ENCODE results near the gene RARRES1. TPM values are rescaled to one million over a fixed set of nuclear protein-coding genes. Genes with fewer than 3 reads are reported as not detected.

Gene RARRES1
- total RNA-seq, 3 donors from 2014 or later: 42.7 to 72.0 (median 43.8) TPM

DNA sequence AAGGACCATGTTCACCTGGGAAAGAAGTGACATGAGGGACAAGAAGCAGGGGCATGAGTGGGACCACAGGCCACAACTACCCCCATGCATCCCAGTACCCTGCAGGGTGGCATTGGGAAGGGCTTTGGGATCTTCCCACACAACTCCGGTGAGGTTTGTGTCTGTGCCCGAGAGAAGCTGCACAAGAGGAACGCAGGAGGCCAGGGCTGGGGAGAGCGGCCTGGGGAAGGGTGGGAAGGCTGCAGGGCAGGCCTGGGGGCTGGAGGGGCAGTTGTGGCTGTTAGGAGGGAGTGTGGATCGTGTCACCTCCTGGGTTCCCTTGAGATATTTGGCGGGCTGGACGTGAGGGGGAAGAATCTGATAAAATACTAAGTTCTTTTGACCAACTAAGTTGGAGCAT lies 44.3 kb upstream of the RARRES1 start:
- Histone ChIP-seq H3K9me3 (no peaks in the 10 kb centered on the region), H3K36me3 (ENCODE audit: low read depth) (no peaks in the 10 kb centered on the region), H3K4me1 (ENCODE audit: low read depth) (no peaks in the 10 kb centered on the region), H3K4me3 (no peak overlapping the region)
- intact Hi-C loops (cut with DNase I, micrococcal nuclease): no loop called here
- TF ChIP-seq, protein P1, sequence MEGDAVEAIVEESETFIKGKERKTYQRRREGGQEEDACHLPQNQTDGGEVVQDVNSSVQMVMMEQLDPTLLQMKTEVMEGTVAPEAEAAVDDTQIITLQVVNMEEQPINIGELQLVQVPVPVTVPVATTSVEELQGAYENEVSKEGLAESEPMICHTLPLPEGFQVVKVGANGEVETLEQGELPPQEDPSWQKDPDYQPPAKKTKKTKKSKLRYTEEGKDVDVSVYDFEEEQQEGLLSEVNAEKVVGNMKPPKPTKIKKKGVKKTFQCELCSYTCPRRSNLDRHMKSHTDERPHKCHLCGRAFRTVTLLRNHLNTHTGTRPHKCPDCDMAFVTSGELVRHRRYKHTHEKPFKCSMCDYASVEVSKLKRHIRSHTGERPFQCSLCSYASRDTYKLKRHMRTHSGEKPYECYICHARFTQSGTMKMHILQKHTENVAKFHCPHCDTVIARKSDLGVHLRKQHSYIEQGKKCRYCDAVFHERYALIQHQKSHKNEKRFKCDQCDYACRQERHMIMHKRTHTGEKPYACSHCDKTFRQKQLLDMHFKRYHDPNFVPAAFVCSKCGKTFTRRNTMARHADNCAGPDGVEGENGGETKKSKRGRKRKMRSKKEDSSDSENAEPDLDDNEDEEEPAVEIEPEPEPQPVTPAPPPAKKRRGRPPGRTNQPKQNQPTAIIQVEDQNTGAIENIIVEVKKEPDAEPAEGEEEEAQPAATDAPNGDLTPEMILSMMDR (IDR thresholded peaks at IDR 0.05): no peak
- ATAC-seq (no peak), DNase-seq (no peak)

DNA sequence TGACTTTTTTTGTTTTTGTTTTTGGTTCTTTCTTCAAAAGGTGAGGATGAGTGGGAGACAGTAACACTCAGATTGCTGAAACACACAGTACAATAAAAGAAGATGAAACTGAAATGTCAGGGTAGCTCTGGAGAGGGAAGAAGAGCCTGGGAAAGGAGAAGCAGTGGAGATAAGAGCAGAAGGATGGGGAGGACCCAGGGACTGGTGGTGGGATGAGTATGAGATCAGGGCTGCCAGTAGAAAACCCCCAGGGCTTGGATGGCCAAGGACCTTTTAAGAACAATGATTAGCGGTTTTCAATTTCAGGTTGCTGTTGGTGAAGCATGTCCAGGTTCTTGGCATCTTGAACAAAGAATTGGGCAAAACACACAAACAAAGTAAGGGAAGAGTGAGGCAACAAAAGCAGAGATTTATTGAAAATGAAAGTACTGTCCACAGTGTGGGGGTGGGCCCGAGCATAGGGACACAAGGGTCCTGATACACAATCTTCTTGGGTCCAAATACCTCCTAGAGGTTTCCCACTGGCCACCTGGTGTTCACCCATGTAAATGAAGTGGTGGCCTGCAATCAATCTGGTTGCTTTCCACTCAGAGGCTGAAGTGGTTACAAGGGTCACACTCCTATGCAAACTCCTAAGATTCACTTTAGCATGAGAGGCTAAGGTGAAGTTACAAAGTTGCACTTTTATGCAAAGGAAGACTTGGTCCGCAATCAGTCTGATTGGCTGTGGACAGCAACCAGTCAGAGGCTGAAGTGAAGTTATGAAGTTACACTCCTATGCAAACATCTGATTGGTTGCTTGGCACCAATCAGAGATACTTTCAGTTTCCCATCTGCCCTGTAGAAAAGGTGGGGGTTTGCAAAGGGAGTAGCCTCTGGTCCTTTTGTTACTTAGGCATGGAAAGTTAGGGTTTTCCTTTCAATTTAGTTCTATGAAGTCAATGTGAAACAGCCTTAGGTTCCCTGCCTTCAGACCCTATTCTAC lies 43.5 kb upstream of the RARRES1 start:
- intact Hi-C loops (cut with DNase I, micrococcal nuclease): no loop called here
- H3K4me3 ChIP-seq: no peak overlapping the region
- TF ChIP-seq, protein P1 (IDR thresholded peaks at IDR 0.05): no peak
- H3K4me1 ChIP-seq (ENCODE audit: low read depth): no peaks in the 10 kb centered on the region
- no peaks in the 10 kb centered on the region for H3K36me3 ChIP-seq (ENCODE audit: low read depth)
- DNase-seq (no peak), ATAC-seq (peak; percentile 38)
- H3K9me3 ChIP-seq: no peaks in the 10 kb centered on the region

DNA sequence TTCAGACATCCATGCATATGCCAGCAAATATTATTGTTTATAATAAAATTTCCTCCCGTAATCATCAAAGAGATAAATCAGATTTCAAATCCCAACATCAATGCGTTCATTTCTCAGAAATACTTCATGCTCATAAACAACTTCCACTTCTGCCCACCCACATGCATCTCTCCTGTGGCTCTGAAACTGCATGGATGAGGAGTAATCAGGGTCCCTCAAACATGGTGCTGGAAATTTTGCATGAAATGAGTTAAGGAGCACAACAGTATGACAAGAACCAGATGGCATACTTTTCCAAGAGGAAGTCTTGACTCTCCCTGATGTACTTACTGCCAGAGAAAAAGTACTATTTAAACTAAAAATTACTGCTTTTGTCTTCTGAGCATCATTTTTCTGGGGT lies 42.7 kb upstream of the RARRES1 start:
- DNase-seq (no peak), ATAC-seq (no peak)
- no peaks in the 10 kb centered on the region for H3K9me3 ChIP-seq
- H3K36me3 ChIP-seq (ENCODE audit: low read depth): no peaks in the 10 kb centered on the region
- no peaks in the 10 kb centered on the region for H3K4me1 ChIP-seq (ENCODE audit: low read depth)
- TF ChIP-seq, protein P1 (IDR thresholded peaks at IDR 0.05): no peak
- intact Hi-C loops (cut with DNase I, micrococcal nuclease): no loop called here
- H3K4me3 ChIP-seq: no peak overlapping the region

DNA sequence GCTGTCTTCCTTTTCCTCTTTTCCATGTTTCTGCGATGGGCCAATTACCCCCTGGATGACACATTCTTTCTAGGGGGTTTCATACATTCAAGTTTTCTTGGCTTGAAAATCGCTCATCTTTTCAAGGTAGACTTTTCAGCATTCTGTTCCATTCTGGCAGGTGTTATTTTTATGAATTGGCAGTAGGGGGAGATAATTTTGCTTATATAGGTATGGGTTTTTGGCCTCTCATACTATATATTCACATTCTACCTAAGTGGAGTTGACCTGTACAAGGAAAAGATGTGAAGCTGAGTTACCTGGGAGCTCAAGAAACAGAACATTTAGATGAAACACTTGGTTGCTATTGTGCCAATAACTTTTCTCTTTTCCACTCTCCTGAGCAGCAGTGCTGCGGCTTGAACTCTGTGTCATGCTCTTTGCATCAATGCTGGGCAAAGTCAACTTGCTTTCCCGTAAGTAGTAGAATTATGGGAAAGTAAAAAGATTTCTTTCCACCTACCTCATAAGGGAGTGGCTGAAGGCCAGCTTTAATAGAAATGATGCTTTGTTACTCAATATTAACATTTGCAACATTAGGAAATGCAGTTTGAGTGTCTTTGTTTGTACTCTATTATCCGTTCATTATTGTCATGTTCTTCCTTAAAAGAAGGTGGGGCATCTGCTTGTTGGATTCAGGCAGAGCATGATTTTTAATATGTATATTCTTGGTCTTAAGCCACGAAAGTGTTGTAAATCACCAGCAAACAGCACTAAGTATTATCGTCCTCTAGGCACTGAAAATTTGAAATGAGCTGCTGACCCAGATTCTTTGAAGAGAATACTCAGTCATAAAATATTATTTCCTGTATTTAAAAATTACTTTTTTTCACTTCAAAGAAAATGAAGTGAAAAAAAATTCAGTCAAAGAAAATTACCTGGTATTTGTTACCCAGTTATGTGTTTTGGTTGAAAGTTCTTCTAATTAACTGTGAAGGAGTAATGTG lies 41.9 kb upstream of the RARRES1 start:
- peak; percentile 21 for ATAC-seq
- intact Hi-C loops (cut with DNase I, micrococcal nuclease): no loop called here
- DNase-seq: no peak

DNA sequence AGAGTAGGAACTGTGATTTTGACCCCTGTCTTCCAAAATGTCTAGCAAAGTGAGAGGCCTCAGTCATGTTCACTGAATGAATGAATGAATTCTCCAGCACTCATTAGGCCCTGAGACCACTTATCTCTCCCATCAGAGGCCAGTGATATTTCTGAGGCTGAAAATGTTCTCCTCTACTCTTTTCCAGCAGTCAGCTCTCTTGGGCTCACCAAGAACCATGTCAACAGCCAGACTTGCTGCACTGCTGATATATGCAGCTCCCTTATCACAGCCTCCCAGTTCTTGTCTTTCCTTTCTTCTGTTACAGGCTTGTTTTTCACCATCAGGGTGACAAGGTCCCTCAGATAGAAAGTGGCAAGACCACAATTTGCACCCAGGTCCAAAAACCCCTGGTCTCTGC lies 40.9 kb upstream of the RARRES1 start:
- intact Hi-C loops (cut with DNase I, micrococcal nuclease): no loop called here
- ATAC-seq (no peak), DNase-seq (no peak)
- Histone ChIP-seq H3K4me3 (no peak overlapping the region), H3K9me3 (no peaks in the 10 kb centered on the region), H3K4me1 (ENCODE audit: low read depth) (peaks cover 8% of the 10 kb centered on the region), H3K36me3 (ENCODE audit: low read depth) (no peaks in the 10 kb centered on the region)
- TF ChIP-seq, protein P1 (IDR thresholded peaks at IDR 0.05): no peak

More for the DNA sequence above, 41.9 kb upstream of the RARRES1 start:
- H3K4me1 ChIP-seq (ENCODE audit: low read depth): no peaks in the 10 kb centered on the region
- H3K9me3 ChIP-seq: no peaks in the 10 kb centered on the region
- H3K36me3 ChIP-seq (ENCODE audit: low read depth): no peaks in the 10 kb centered on the region
- TF ChIP-seq, protein P1 (IDR thresholded peaks at IDR 0.05): no peak
- no peak overlapping the region for H3K4me3 ChIP-seq
